MCF 10A (cell line): ENCODE results near the gene CCDC134. TPM values are rescaled to one million over a fixed set of nuclear protein-coding genes. Genes with fewer than 3 reads are reported as not detected.

Experiments
- BruUV-seq: library from RNA; stranded (reverse); fragments of 400-500 nt; replicated peaks from 2 replicates; lab custom pipeline; 2021; lab: Mats Ljungman, UMichigan
- CTCF ChIA-PET: fragments of 300-600 bp; sonication (Branson Sonifier 250); formaldehyde crosslinking; extraction: SDS; loops from one replicate; lab custom pipeline; 2021; ENCODE audit warnings: antibody characterized with exemption, inconsistent platforms; lab: Yijun Ruan, JAX
- POLR2A ChIA-PET: fragments of 300-600, 350-650 bp; sonication (Branson Sonifier 250); formaldehyde crosslinking; extraction: SDS; loops from one replicate; lab custom pipeline; 2020; ENCODE audit warnings: antibody characterized with exemption, inconsistent platforms; lab: Yijun Ruan, JAX
- DNase-seq: peaks from one replicate; pipeline ENCODE4 v3.0.0-alpha.2; 2018; ENCODE audit not compliant: unreplicated experiment
- H3K27ac Mint-ChIP-seq: one replicate; pipeline ENCODE4 v1.8.0; 2022; ENCODE audit warnings: mild to moderate bottlenecking, low read depth, mixed read lengths; ENCODE audit not compliant: unreplicated experiment
- H3K27me3 Mint-ChIP-seq: one replicate; pipeline ENCODE4 v1.8.0; 2022; ENCODE audit warnings: mixed read lengths; ENCODE audit not compliant: insufficient read depth, unreplicated experiment
- H3K36me3 Mint-ChIP-seq: one replicate; pipeline ENCODE4 v1.8.0; 2022; ENCODE audit warnings: mild to moderate bottlenecking, moderate library complexity, mixed read lengths; ENCODE audit not compliant: insufficient read depth, unreplicated experiment
- H3K4me1 Mint-ChIP-seq: one replicate; pipeline ENCODE4 v1.8.0; 2022; ENCODE audit warnings: mixed read lengths; ENCODE audit not compliant: insufficient read depth, unreplicated experiment
- H3K4me3 Mint-ChIP-seq: one replicate; pipeline ENCODE4 v1.8.0; 2022; ENCODE audit warnings: mild to moderate bottlenecking, moderate library complexity, mixed read lengths; ENCODE audit not compliant: unreplicated experiment
- H3K9me3 Mint-ChIP-seq: one replicate; pipeline ENCODE4 v1.8.0; 2022; ENCODE audit warnings: mixed read lengths; ENCODE audit not compliant: unreplicated experiment
- CTCF ChIP-seq: fragments of 200-600 bp; IDR thresholded peaks from one replicate; pipeline ENCODE4 v1.8.0; 2022; ENCODE audit warnings: antibody characterized with exemption, mild to moderate bottlenecking; ENCODE audit not compliant: unreplicated experiment
- intact Hi-C: fragments of 100-400 bp; cut with micrococcal nuclease; formaldehyde crosslinking; loops from 2 replicates; pipeline ENCODE4 v1.14.1; 2022
- total RNA-seq: library from RNA; stranded (reverse); gene quantifications from 2 replicates; pipeline ENCODE4 v1.2.3, GENCODE V29; 2022

Gene CCDC134
- total RNA-seq, 1 experiment from 2014 or later, result 4.0 TPM

GRCh38 chr22:41799486-41800347 lies 762 bp upstream of the CCDC134 start:
- H3K4me3 Mint-ChIP-seq, result peak overlapping the region; percentile 84
- no peaks in the 10 kb centered on the region for H3K27me3 Mint-ChIP-seq
- no peak for DNase-seq
- ChIA-PET CTCF (interaction anchor here (0.6 to 2.7 kb wide), 5 partner anchors 10 to 102 kb away, joined by 3 to 20 read pairs (median 3); no protein-coding TSS in a partner anchor), POLR2A (interaction anchor here (0.6 to 4.3 kb wide), 27 partner anchors 7 to 290 kb away, joined by 3 to 43 read pairs (median 3); partner anchors contain the start of genes NAGA, NDUFA6, SMDT1 and SMIM45)
- H3K27ac Mint-ChIP-seq, result peak overlapping the region; percentile 91
- TF ChIP-seq CTCF, result no peak
- peaks cover 14% of the 10 kb centered on the region for H3K4me1 Mint-ChIP-seq
- BruUV-seq, result TSS peak; percentile 79
- intact Hi-C loops, result loop anchor here (1.0 to 2.0 kb wide), 2 partner anchors 58 to 103 kb away; no protein-coding TSS in a partner anchor
- no peaks in the 10 kb centered on the region for H3K9me3 Mint-ChIP-seq
- H3K36me3 Mint-ChIP-seq, result no peaks in the 10 kb centered on the region

GRCh38 chr22:41801147-41801819 lies 804 bp downstream of the CCDC134 start:
- ChIA-PET POLR2A (interaction anchor here (0.7 to 4.3 kb wide), 21 partner anchors 17 to 288 kb away, joined by 3 to 43 read pairs (median 4); partner anchors contain the start of genes CENPM, NDUFA6, SMDT1 and SNU13), CTCF (interaction anchor here (0.6 to 2.7 kb wide), 4 partner anchors 13 to 104 kb away, joined by 3 to 20 read pairs (median 12); partner anchors contain the start of gene SREBF2)
- intact Hi-C loops, result loop anchor here (1.0 to 2.0 kb wide), 2 partner anchors 55 to 104 kb away; no protein-coding TSS in a partner anchor
- DNase-seq, result peak; percentile 13
- H3K27me3 Mint-ChIP-seq, result no peaks in the 10 kb centered on the region
- TF ChIP-seq CTCF, result no peak
- peaks cover 14% of the 10 kb centered on the region for H3K4me1 Mint-ChIP-seq
- TSS peak; percentile 46 for BruUV-seq
- peak overlapping the region; percentile 91 for H3K27ac Mint-ChIP-seq
- H3K36me3 Mint-ChIP-seq, result no peaks in the 10 kb centered on the region
- H3K9me3 Mint-ChIP-seq, result no peaks in the 10 kb centered on the region
- peak overlapping the region; percentile 84 for H3K4me3 Mint-ChIP-seq

- peaks cover 14% of the 10 kb centered on the region for H3K4me1 Mint-ChIP-seq
- H3K27me3 Mint-ChIP-seq, result no peaks in the 10 kb centered on the region
- POLR2A ChIA-PET, result interaction anchor here (1.9 to 4.3 kb wide), 3 partner anchors 31 to 288 kb away, joined by 8 to 43 read pairs (median 19); partner anchors contain the start of genes NDUFA6 and SREBF2
- intact Hi-C loops, result loop anchor here (1.0 to 2.0 kb wide), 2 partner anchors 56 to 105 kb away; no protein-coding TSS in a partner anchor
- no peak for TF ChIP-seq CTCF
- CTCF ChIA-PET, result interaction anchor here (2.7 kb wide), 1 partner anchor 104 kb away, joined by 20 read pairs; no protein-coding TSS in a partner anchor
- no peak overlapping the region for H3K27ac Mint-ChIP-seq
- no peaks in the 10 kb centered on the region for H3K36me3 Mint-ChIP-seq
- no peaks in the 10 kb centered on the region for H3K9me3 Mint-ChIP-seq
- H3K4me3 Mint-ChIP-seq, result peak overlapping the region; percentile 84
- no peak for DNase-seq
- BruUV-seq, result no TSS peak
These were observed 1.4 kb downstream of the CCDC134 start for GRCh38 chr22:41801886-41802285.
